ENCODE results near the gene ZNF487. TPM values are rescaled to one million over a fixed set of nuclear protein-coding genes. Genes with fewer than 3 reads are reported as not detected.
"Not testable (repeated sequence)": the region's sequence is repeated elsewhere in the genome, so short reads cannot be mapped to it uniquely, and the experiment has no call there.

ZNF487 gene
- total RNA-seq, 1 donor from 2014 or later = 1.2 TPM

DNA sequence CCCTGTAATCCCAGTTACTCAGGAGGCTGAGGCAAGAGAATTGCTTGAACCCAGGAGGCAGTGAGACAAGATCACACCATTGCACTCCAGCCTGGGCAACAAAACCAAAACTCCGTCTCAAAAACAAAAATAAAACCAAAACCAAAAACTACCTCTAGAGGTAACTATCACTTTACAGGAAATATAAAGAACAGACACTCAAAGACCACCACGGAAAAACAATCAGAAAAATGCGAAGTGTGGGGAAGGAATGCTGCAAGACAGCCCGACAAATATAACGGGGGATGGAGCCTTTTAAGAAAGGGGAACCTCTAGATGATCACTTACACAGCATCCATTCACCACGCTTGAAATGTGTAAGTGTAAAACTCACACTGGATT lies 32.2 kb upstream of the ZNF487 start:
- no peak for DNase-seq (ENCODE audit: low read depth in 2 of 2)

DNA sequence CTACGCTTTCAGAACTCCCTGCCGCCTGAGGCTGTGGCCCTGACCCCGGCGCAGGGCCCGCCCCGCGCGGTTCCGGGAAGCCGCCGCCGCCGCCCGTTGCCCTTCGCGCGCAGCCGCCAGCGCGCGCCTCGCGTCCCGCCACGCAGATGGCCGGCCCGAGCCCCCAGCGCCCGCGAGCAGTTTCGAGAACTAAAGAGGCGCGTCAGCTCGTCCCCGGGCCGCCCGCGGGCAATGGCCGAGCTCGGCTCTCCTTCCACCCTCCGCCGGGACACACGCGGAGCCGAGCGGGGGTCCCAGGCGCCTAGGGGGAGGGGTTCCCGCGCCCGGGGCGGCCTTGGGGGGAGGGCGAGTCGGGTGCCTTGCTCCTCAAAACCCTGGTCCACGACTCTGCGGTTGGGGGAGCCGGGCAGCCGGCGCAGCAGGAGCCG lies 29.7 kb upstream of the ZNF487 start:
- peak; percentile 61 to 69 for DNase-seq (ENCODE audit: low read depth in 2 of 2)

DNA sequence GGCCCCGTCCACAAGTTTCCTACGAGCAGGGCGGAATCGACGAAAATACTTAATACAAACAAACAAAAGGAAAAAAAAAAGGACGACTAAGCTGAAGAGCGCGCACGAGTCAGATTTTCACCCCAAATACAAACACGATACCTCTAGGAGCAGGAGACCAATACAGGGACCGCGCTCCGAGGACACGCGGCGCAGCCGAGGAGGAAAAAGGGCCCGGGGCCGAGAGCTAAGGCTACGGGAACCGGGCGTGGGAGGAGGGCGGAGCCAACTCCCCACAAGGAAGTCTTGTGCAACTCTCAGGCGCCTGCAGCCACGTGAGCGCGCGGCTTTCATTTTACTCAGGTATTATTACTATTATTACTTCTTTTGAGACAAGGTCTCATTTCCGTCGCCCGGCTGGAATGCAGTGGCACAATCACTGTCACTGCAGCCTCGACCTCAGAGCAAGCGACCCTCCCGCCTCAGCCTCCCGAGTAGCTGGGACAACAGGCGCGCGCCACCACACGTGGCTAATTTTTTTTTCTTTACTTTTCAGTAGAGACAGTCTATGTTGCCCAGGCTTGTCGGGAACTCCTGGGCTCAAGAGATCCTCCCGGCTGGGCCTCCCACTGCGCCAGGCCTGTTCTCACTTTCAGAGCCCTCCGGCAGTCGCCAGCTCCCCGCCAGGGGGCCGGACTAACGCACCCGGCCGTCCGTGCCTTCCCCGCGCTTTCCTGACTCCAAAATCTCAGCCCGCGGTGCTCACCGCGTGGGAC lies 29.2 kb upstream of the ZNF487 start:
- peak; percentile 87 to 90 for DNase-seq (ENCODE audit: low read depth in 2 of 2)

DNA sequence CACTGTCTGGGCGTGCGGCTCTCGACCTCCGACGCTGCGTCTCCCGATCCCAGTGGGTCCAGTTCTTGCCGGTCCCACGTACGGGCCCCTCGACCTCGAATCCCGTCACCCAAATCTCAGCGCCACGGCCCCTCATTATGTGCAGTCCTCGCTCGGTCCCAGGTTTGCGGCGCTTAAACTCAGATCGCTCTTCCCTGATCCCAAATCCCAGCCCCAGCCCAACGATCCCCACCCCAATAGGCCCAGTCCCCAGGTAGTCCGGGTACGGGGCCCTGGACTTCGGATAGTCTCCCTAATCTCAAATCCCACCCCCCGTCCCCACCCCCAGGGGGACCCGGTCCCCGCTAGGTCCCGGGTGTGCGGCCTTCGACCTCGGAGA lies 28.6 kb upstream of the ZNF487 start:
- DNase-seq (ENCODE audit: low read depth in 2 of 2) = no peak

DNA sequence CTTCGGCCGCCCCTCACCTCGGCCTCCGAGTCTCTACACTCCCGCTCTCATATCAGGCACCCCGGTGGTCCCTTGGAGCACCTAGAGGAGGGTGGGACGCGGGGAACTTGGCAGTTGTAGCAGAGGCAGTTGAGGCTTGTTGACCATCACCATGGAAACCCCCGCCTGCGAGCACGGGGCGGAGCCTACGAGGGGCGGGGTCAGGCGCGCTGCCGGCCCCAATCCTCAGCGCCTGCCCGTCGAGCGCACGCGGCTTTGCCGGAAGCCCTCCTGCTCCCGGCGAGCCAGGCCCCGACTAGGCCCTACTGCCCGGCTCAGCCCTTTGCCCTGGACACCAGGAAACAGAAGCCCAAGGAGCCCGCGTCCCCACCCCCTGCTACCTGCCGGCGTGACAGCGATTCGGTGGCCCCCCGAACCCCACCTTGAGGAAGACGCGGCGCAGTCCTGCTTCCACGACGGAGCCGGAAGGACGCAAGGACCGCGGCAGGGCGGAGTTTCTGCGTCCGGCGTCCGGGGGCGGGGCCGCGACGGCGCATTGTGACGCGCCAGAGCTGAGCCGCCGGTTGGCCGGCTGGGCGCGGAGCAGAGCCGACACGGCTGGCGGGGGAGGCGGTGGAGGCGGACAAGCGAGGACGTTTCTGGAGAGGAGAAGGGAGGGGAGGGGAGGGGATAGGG lies 28.1 kb upstream of the ZNF487 start, which contains the start of gene HNRNPF:
TSS of gene HNRNPF (minus strand) at position 477 of the 675 bp plus-strand sequence. CDS start 21,302 bp downstream, outside the sequence.
- DNase-seq (ENCODE audit: low read depth in 2 of 2) = peak; percentile 97 to 98

DNA sequence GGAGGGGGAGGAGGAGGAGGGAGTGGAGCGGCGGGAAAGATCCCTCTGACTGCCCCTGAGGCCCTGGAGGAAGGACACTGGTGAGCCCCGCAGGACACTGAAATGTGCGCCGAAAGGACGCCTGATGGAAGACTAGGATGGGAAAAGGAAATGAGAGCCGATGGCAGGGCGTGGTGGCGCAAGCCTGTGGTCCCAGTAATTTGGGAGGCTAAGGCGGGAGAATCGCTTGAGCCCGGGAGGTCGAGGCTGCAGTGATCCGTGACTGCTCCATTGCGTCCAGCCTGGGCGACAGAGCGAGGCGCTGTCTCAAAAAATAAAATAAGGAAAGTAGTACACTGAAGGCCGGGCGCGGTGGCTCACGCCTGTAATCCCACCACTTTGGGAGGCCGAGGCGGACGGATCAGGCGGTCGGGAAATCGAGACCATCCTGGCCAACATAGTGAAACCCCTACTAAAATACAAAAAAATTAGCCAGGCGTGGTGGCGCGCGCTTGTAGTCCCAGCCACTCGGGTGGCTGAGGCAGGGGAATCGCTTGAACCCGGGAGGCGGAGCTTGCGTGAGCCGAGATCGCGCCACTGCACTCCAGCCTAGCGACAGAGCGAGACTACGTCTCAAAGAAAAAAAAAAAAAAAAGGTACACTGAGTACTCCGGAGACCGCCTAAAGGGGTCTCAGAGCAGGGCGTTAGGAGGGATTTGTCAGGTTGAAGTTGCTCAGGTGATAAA lies 27.4 kb upstream of the ZNF487 start:
- peak; percentile 46 for DNase-seq (ENCODE audit: low read depth in 2 of 2)

DNA sequence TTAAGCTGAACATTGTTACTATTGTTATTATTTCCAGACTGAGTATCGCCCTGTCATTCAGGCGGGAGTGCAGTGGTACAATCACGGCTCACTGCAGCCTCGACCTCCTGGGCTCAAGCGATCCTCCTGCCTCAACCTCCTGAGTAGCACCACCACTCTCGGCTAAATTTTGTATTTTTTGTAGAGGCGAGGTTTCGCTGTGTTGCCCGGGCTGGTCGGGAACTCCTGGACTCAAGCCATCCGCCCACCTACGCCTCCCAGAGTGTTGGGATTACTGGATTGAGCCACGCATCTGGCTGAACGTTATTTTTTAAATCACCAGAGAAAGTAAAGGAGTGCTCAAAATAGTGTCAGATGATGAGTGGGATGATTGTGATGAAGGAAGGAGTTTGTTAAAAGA lies 26.6 kb upstream of the ZNF487 start:
- no peak for DNase-seq (ENCODE audit: low read depth in 2 of 2)

DNA sequence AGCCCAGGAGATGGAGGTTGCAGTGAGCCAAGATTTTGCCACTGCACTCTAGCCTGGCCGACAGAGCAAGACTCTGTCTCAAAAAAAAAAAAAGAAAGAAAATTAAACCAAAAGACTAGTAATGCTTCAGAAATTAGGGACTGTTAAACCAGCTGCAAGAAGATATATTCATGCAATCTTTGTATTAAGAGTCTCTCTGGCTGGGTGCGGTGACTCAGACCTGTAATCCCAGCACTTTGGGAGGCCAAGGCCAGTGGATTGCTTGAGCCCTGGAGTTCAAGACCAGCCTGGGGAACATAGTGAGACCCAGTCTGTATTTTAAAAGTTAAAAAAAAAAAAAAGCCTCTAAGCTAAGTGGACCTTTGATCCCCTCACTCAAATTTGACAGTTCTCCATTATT lies 25.4 kb upstream of the ZNF487 start:
- DNase-seq (ENCODE audit: low read depth in 2 of 2) = no peak

DNA sequence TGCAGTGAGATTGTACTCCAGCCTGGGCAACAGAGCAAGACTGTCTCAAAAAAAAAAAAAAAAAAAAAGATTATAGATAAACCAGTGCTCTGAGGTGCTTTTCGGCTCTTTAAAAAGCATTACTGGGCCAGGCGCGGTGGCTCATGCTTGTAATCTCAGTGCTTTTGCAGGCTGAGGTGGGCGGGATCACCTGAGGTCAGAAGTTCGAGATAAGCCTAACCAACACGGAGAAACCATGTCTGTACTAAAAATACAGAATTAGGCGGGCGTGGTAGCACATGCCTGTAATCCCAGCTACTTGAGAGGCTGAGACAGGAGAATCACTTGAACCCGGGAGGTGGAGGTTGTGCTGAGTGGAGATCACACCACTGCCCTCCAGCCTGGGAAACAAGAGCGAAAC lies 21.4 kb upstream of the ZNF487 start:
- no peak for DNase-seq (ENCODE audit: low read depth in 2 of 2)

DNA sequence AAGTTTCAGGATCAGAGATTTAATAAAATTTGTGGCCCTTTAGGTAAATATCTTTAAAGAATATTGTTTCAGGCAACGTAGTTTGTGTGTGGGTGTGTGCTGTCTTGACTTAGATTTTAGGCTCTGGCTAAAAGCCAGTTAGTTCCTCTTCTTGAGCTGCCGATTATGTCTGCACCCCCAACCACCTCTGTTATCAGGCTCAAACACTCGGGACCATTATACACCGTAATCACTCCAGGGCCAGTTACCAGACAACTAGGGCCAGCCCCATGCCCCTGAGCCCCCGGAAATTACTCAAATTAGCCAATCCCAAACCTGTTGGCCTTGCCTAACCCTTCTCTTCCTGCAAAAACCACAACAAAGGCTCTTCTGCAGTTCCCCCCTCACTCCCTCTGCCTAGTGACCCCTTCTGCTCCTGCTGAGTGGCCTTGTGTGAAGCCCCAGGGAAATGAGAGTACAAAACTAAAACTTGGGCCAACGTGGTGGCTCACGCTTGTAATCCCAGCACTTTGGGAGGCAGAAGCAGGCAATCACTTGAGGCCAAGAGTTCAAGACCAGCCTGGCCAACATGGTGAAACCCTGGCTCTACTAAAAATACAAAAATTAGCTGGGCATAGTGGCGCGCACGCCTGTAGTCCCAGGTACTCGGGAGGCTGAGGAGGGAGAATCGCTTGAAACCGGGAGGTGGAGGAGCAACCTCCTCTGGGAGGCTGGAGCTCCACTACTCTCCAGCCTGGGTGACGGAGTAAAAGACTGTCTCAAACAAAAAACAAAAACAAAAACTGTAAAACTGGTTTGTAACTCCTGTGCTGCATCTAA lies 18.8 kb upstream of the ZNF487 start:
- peak; percentile 52 to 73 for DNase-seq (ENCODE audit: low read depth in 2 of 2)

DNA sequence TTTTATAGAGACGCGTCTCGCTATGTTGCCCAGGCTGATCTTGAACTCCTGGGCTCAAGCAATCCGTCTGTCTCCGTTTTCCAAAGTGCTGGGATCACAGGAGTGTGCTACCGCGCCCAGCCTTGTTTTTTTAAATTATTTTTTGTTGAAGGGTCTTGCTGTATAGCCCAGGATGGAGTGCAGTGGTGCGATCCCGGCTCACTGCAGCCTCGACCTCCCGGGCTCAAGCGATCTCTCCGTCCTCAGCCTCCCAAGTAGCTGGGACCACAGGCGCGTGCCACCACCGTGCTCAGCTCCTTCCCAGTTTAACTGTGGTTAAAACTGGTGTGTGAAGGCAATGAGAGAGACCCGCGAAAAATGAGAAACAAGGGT lies 16.9 kb upstream of the ZNF487 start:
- no peak for DNase-seq (ENCODE audit: low read depth in 2 of 2)

DNA sequence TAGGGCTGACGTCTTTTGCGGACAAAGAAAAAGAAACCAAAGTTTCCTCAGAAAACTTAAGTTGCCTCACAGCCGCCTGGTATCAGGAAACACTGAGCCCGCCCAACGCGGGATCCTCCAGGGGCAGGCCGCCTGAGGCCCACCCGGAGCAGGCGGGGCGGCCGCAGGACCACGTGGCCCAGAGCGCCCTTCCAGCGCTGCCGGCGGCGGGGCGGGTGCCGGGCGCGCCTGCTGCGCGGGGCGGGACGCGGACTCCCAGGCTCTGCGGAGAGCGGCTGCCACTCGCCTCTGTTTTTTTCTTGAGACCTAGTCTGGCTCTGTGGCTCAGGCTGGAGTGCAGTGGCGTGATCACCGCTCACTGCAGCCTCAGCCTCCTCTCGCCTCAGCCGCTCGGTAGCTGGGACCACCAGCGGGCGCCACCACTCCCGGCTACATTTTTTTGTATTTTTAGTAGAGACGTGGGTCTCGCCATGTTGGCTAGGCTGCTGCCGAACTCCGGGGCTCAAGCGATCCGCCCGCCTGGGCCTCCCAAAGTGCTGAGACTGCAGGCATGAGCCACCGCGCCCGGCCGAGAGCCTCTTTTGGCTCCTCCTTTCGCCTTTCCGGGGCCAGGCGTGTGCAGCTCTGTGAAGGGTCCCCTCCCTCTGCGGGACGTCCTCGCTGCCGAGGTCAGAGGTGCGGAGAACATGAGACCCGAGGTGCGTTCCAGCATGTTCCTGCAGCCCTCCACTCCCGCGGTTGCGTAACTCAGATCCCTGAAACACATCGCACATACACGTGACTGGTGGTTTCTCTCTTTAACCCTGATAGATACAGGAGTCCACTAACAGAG lies 16.3 kb upstream of the ZNF487 start:
- peak; percentile 73 to 82 for DNase-seq (ENCODE audit: low read depth in 2 of 2)

DNA sequence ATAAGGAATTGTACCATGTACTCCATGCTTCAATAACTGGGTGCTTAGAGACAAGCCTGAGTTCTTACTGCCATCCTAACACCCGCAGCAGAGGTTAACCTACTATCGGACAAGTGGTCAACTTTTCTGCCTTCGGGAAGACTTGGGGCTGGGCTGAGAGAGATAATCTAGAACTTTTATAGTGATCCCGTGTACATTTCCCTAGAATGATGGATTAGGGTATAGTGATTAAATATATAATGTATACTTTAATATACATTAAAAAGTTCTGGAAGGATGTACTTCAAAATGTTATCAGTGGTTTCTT lies 15.8 kb upstream of the ZNF487 start:
- DNase-seq (ENCODE audit: low read depth in 2 of 2) = no peak

DNA sequence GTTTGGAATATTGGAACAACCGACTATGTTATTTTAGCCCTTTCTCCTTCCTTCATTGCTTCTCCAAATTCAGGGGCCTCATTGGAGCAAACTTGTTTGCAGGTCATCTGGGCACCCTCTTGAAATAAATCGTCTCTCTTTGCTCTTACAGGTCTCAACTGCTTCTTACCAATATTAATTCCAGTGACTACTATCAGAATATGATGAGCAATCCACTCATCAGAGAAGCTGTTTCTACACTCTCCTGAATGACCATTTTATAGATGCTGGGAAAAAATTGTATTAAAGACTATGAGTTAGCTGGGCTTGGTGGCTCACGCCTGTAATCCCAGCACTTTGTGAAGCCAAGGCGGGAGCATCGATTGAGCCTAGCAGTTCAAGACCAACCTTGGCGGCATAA lies 15.4 kb upstream of the ZNF487 start:
- DNase-seq (ENCODE audit: low read depth in 2 of 2) = no peak

DNA sequence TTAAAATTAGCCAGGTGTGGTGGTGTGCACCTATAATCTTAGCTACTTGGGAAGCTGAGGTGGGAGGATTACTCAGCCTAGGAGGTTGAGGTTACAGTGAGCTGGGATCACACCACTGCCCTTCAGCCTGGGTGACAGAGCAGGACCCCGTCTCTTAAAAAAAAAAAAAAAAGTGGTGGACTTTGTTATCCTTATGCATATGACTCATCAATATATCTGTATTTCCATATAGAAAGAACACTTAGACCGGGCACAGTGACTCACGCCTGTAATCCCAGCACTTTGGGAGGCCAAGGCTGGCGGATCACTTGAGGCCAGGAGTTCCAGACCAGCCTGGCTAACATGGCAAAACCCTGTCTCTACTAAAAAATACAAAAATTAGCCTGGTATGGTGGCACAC lies 15.0 kb upstream of the ZNF487 start:
- not testable (repeated sequence) for DNase-seq (ENCODE audit: low read depth in 2 of 2)

DNA sequence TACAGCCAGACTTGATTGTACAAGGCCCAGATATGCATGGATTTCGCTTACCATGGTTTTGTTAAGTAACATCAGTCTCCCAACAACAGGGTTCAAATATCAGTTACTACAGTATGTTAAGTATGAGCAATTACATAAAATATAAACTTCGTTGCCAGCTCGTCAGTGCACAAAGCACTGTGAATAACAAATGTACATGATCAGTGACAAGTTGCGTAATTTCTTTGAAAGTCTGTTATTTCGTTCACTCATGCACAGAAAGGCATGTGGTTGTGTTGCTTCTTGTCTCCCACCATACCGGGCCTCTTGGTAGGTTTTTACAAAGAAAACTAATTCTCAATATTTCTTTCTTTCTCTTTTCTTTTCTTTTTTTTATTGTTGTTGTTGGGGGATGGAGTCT lies 12.5 kb upstream of the ZNF487 start:
- no peak for DNase-seq (ENCODE audit: low read depth in 2 of 2)

DNA sequence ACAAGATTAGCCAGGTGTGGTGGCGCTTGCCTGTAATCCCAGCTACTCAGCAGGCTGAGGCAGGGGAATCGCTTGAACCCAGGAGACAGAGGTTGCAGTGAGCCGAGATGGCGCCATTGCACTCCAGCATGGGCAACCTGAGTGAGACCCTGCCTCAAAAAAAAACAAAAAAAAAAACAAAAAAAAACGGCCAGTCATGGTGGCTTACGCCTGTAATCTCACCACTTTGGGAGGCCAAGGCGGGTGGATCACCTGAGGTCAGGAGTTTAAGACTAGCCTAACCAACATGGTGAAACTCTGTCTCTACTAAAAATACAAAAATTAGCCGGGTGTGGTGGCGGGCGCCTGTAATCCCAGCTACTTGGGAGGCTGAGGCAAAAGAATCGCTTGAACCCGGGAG lies 10.4 kb upstream of the ZNF487 start:
- DNase-seq (ENCODE audit: low read depth in 2 of 2) = not testable (repeated sequence)

DNA sequence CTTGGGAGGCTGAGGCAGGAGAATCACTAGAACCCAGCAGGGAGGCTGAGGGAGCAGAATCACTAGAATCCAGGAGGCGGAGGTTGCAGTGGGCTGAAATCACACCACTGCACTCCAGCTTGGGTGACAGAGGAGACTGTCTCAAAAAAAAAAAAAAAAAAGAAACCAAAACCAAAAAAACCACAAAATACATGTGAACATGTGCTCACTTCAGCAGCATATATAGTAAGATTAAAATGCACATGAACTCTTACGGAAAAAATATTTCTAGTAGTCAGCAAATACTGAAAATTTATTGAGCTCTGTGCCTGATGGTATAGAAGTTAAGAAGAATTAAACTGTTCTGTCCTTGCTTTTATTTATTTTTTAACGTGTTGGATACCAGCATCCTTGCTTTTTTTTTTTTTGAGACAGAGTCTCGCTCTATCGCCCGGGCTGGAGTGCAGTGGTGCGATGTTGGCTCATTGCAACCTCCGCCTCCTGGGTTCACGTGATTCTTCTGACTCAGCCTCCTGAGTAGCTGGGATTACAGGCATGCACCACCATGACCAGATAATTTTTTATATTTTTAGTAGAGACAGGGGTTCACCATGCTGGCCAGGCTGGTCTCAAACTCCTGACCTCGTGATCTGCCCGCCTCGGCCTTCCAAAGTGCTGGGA lies 9.6 kb upstream of the ZNF487 start:
- DNase-seq (ENCODE audit: low read depth in 2 of 2) = no peak

DNA sequence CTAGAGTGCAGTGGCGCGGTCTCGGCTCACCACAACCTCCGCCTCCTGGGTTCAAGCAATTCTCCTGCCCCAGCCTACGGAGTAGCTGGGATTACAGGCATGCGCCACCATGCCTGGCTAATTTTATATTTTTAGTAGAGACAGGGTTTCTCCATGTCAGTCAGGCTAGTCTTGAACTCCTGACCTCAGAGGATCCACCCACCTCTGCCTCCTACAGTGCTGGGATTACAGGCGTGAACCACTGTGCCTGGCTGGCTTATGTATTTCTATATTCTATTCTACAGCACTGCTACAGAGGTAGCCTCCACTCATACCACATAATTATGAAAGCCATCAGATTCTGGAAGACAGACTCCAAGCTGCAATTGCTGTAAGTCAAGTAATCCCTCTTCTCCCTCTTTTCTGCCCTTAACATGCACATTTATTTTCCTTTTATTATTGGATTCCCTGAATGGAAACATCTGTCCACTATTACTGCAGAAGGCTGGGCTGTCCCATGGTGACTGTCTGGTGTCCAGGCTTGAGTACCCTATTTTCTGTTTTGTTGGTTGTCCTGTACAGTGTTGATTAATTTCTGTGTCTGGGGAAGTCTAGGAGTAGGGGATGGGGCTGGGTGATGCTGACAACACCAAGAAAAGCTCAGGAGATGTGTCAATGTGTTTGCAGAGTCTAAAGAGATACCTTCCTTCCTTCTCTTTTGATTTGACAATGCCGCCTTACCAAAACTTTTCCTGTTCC lies 5.8 kb upstream of the ZNF487 start:
- no peak for DNase-seq (ENCODE audit: low read depth in 2 of 2)

All from lung microvascular endothelial cell (primary cell).